Activated T-cell treated with anti-CD3 and anti-CD28 coated beads for 1 hour (primary cell): ENCODE data around the gene RABL3.
"Not testable (repeated sequence)": the region's sequence is repeated elsewhere in the genome, so short reads cannot be mapped to it uniquely, and the experiment has no call there.

Source experiments
- DNase-seq: peaks from one replicate; pipeline ENCODE4 v3.0.0-alpha.2; 2020; ENCODE audit warnings: low read depth

The RABL3 gene

GRCh38 chr3:120742198-120742848, at the start of gene RABL3, which contains the start of gene GTF2E1:
TSS of gene RABL3 (minus strand) at chr3:120742516. CDS start at chr3:120742507, 9 bp downstream.
TSS of gene GTF2E1 (plus strand) at chr3:120742744. CDS start at chr3:120750553, 7,809 bp downstream.
- peak; percentile 92 for DNase-seq

GRCh38 chr3:120791913-120792312, 49.6 kb upstream of the RABL3 start:
- DNase-seq: no peak

- no peak for DNase-seq
These were observed 48.7 kb upstream of the RABL3 start for GRCh38 chr3:120791010-120791409.

GRCh38 chr3:120785832-120786231, 43.5 kb upstream of the RABL3 start:
- DNase-seq: not testable (repeated sequence)

- DNase-seq: no peak
These were observed 38.7 kb upstream of the RABL3 start for GRCh38 chr3:120780977-120781376.

- no peak for DNase-seq
These were observed 36.5 kb upstream of the RABL3 start for GRCh38 chr3:120778776-120779175.

GRCh38 chr3:120775411-120775810, 33.1 kb upstream of the RABL3 start:
- DNase-seq: no peak

- DNase-seq: no peak
These were observed 31.6 kb upstream of the RABL3 start for GRCh38 chr3:120773932-120774331.

GRCh38 chr3:120772081-120772480, 29.8 kb upstream of the RABL3 start:
- no peak for DNase-seq

- no peak for DNase-seq
These were observed 28.6 kb upstream of the RABL3 start for GRCh38 chr3:120770891-120771290.

GRCh38 chr3:120769436-120769835, 27.1 kb upstream of the RABL3 start:
- no peak for DNase-seq

- DNase-seq: no peak
These were observed 24.8 kb upstream of the RABL3 start for GRCh38 chr3:120767106-120767505.

- no peak for DNase-seq
These were observed 24.3 kb upstream of the RABL3 start for GRCh38 chr3:120766576-120766975.

GRCh38 chr3:120765830-120766493, 23.6 kb upstream of the RABL3 start:
- no peak for DNase-seq

- DNase-seq: no peak
These were observed 21.9 kb upstream of the RABL3 start for GRCh38 chr3:120764206-120764605.

GRCh38 chr3:120763601-120764000, 21.3 kb upstream of the RABL3 start:
- no peak for DNase-seq

GRCh38 chr3:120762615-120763014, 20.3 kb upstream of the RABL3 start:
- DNase-seq: no peak

- not testable (repeated sequence) for DNase-seq
These were observed 16.2 kb upstream of the RABL3 start for GRCh38 chr3:120758551-120758950.

- DNase-seq: no peak
These were observed 13.7 kb upstream of the RABL3 start for GRCh38 chr3:120756061-120756460.

- DNase-seq: no peak
These were observed 11.5 kb upstream of the RABL3 start for GRCh38 chr3:120753810-120754209.

- DNase-seq: no peak
These were observed 10.5 kb upstream of the RABL3 start for GRCh38 chr3:120752865-120753264.

GRCh38 chr3:120752230-120752629, 9.9 kb upstream of the RABL3 start:
- DNase-seq: no peak

- DNase-seq: no peak
These were observed 7.5 kb upstream of the RABL3 start for GRCh38 chr3:120749843-120750242.

- DNase-seq: no peak
These were observed 3.1 kb upstream of the RABL3 start for GRCh38 chr3:120745466-120745865.
